IPS-20b (cell line): Measurements from ENCODE around the gene PRKCA.
"Not testable (repeated sequence)": the region's sequence is repeated elsewhere in the genome, so short reads cannot be mapped to it uniquely, and the experiment has no call there.

Experiments used
- H3K27ac ChIP-seq: one replicate; pipeline ENCODE4 v1.5.1; 2013; ENCODE audit warnings: low read length
- H3K27me3 ChIP-seq: 2 replicates; pipeline ENCODE4 v1.6.1; 2013; ENCODE audit warnings: mild to moderate bottlenecking, low read length, inconsistent platforms; ENCODE audit not compliant: insufficient read depth
- H3K36me3 ChIP-seq: 2 replicates; pipeline ENCODE4 v1.6.1; 2013; ENCODE audit warnings: low read depth, mild to moderate bottlenecking, inconsistent platforms, low read length, moderate library complexity; ENCODE audit not compliant: insufficient read depth
- H3K4me1 ChIP-seq: 2 replicates; pipeline ENCODE4 v1.6.1; 2013; ENCODE audit warnings: mild to moderate bottlenecking, control low read depth, inconsistent platforms, low read length, moderate library complexity; ENCODE audit not compliant: insufficient read depth
- H3K4me3 ChIP-seq: 2 replicates; pipeline ENCODE4 v1.5.1; 2013; ENCODE audit warnings: mild to moderate bottlenecking, low read length, inconsistent platforms
- H3K9ac ChIP-seq: 2 replicates; pipeline ENCODE4 v1.6.1; 2013; ENCODE audit warnings: low read depth, mild to moderate bottlenecking, inconsistent platforms, low read length, moderate library complexity
- H3K9me3 ChIP-seq: 2 replicates; pipeline ENCODE4 v1.6.1; 2013; ENCODE audit warnings: mild to moderate bottlenecking, low read depth, low read length, inconsistent platforms; ENCODE audit not compliant: insufficient read depth

The PRKCA gene

DNA sequence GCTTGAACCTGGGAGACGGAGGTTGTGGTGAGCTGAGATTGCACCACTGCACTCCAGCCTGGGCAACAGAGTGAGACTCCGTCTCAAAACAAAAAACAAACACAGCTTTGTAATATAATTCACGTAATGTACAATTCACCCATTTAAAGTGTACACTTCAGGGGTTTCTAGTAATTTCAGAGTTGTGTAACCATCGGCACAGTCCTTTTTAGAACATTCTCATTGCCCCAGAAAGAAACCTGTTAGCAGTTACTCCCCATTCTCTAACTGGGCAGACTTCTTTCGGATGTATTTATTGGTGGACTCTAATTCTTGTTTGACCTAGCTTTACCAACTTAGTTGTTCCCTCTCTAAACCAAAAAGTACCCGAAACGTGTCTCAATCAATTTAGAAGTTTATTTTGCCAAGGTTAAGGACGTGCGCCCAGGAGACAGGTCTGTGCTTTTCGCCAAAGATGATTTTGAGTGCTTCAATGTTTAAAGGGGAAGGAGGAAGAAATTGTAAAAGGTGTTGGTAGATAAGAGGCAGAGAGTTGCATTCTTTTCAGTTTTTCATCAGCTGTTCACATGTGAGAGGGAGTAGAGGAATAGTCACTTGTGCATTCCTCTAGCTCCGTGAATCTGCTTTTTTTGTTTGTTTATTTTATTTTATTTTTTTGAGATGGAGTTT, 175.3 kb downstream of the PRKCA start:
- Histone ChIP-seq H3K9me3 (no peaks in the 10 kb centered on the region), H3K9ac (no peak overlapping the region), H3K4me3 (no peak overlapping the region), H3K36me3 (no peaks in the 10 kb centered on the region), H3K27me3 (no peaks in the 10 kb centered on the region), H3K4me1 (peaks cover 24% of the 10 kb centered on the region; the same call in 1 of the 2 replicates), H3K27ac (no peak overlapping the region)

DNA sequence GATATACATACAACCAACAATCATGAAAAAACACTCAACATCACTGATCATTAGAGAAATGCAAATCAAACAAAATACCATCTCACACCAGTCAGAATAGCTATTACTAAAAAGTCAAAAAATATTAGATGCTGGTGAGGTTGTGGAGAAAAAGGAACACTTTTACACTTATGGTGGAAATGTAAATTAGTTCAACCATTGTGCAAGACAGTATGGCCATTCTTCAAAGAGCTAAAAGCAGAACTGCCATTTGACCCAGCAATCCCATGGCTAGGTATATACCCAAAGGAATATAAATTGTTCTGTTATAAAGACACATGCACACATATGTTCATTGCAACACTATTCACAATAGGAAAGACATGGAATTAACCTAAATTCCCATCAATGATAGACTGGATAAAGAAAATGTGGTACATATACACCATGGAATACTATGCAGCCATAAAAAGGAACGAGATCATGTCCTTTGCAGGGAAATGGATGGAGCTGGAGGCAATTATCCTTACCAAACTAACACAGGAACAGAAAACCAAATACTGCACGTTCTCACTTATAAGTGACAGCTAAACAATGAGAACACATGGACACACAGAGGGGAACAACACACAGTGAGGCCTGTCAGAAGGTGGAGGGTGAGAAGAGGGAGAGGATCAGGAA, 176.9 kb downstream of the PRKCA start:
- H3K4me3 ChIP-seq, H3K36me3 ChIP-seq, H3K27ac ChIP-seq, H3K9ac ChIP-seq, H3K9me3 ChIP-seq, H3K27me3 ChIP-seq: not testable (repeated sequence)
- peaks cover 15% of the 10 kb centered on the region; the same call in 1 of the 2 replicates for H3K4me1 ChIP-seq

DNA sequence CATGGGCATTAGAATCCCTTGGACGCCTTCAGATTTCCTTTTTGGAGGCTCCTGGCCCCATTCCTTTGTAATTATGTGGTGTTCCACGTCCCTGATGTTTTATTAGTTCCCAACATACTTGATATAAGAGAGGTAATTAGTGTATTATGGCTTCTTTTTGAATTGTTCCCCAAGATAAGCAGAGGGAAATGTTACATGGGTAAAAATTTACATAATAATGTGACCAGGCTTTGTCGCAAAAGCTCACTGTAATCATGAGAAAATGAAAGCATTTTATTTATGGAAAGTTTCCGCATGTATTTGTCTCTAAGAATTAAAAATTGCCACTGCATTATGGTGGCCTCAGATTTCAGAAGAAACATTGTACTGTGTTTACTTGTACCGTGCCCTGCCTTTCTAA, 177.8 kb downstream of the PRKCA start:
- Histone ChIP-seq H3K36me3 (no peaks in the 10 kb centered on the region), H3K27me3 (no peaks in the 10 kb centered on the region), H3K4me1 (peaks cover 11% of the 10 kb centered on the region), H3K27ac (no peak overlapping the region), H3K9ac (no peak overlapping the region), H3K4me3 (no peak overlapping the region), H3K9me3 (no peaks in the 10 kb centered on the region)

DNA sequence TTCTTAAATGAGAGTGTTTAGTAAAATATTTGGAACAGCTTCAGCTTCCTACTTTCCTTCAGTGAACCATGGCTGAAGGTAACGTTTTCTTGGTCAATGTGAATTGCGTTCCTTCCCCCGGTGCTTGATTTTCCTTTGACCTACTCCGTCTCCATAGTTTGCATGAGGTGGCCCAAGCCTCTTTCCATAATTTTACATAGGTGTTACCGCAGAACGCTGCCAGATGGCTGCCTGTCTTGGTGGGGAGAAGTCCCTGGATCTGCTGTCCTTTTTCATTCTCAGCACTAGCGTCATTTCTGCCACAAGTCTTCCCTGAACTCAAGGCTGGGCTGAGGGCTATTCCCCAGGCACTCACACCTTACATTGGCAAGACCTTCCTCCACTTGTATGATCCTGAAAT, 178.4 kb downstream of the PRKCA start:
- no peak overlapping the region for H3K27ac ChIP-seq

DNA sequence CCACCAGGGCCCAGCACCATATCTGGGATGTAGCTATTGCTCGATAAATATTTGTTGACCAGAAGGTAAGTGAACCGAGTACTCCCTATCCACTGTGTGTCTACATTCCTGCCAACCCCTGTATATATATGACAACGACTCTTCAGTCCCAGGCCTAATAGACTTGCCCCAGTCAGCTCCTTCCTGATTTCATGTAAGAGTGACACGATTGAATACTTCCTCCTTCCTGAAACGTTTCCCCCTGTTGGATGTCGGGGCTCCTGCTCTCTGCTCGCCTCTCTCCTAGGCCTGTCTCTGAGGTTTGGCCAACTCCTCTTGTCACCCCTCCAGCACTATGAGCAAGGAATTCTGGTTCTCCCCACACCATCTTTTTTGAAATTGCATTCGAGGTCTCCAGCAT, 178.9 kb downstream of the PRKCA start:
- Histone ChIP-seq H3K27me3 (no peaks in the 10 kb centered on the region), H3K27ac (no peak overlapping the region), H3K4me3 (no peak overlapping the region), H3K4me1 (peaks cover 11% of the 10 kb centered on the region), H3K9me3 (no peaks in the 10 kb centered on the region), H3K9ac (no peak overlapping the region), H3K36me3 (no peaks in the 10 kb centered on the region)

More for the DNA sequence above, 178.4 kb downstream of the PRKCA start:
- Histone ChIP-seq H3K9ac (no peak overlapping the region), H3K27me3 (no peaks in the 10 kb centered on the region), H3K36me3 (no peaks in the 10 kb centered on the region), H3K4me1 (peaks cover 11% of the 10 kb centered on the region), H3K9me3 (no peaks in the 10 kb centered on the region), H3K4me3 (no peak overlapping the region)

DNA sequence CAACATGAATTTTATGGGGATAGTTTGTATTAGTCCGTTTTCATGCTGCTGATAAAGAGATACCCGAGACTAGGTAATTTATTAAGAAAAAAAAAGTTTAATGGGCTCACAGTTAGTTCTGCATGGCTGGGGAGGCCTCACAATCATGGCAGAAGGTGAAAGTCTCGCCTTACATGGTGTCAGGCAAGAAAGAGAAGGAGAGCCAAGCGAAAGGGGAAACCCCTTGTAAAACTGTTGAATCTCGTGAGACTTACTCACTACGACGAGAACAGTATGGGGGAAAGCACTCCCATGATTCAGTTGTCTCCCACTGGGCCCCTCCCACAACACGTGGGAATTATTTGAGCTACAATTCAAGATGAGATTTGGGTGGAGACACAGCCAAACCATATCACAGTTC, 181.5 kb downstream of the PRKCA start:
- H3K27ac ChIP-seq = no peak overlapping the region
- H3K27me3 ChIP-seq = no peaks in the 10 kb centered on the region
- no peaks in the 10 kb centered on the region for H3K36me3 ChIP-seq
- H3K9me3 ChIP-seq = no peaks in the 10 kb centered on the region
- no peak overlapping the region for H3K4me3 ChIP-seq
- H3K4me1 ChIP-seq = peaks cover 11% of the 10 kb centered on the region
- no peak overlapping the region for H3K9ac ChIP-seq

DNA sequence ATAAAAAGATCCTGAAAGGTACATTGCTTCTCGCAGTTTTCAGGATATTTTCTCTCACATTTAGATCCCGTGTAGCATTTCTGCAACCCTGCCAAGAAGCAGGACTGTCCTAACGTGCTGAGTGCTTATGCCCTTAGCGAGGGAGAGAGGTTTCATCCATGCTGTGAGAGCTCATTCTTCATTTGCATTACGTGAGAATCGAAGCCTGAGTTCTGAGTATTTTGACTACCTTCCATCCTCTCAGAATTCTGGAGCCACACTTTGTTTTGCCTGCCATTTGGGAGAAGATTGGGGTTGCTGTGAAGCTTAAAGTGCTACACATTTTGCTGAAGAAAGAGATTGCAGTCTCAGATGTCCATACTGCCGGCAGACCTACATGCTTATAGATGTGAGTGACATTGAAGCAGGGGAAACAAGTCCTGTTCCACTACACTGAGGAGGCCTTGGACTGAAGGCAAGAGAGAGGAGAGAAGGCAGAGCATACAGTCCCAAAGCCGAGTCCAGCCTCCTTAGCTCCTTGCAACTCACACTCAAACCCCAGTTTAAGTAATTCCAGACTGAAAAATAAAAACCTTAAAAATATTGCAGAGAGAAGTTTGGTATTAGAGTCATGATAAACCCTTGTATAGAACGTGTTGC, 183.0 kb downstream of the PRKCA start:
- Histone ChIP-seq H3K9me3 (no peaks in the 10 kb centered on the region), H3K27me3 (no peaks in the 10 kb centered on the region), H3K36me3 (no peaks in the 10 kb centered on the region), H3K4me3 (no peak overlapping the region), H3K4me1 (peaks cover 11% of the 10 kb centered on the region), H3K9ac (no peak overlapping the region), H3K27ac (no peak overlapping the region)

DNA sequence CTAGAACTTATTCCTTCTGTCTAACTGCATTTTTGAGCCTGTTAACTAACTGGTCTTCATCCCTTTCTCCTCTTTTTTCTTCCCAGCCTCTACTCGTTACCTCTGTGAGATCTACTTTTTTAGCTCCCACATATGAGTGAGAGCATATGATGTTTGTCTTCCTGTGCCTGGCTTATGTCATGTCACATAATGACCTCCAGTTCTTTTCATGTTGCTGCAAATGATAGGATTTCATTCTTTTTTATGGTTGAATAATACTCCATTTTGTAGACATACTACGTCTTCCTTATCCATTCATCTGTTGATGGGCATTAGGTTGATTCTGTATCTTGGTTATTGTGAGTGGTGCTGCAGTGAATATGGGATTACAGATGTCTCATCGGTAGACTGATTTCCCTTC, 184.7 kb downstream of the PRKCA start:
- no peaks in the 10 kb centered on the region for H3K36me3 ChIP-seq
- no peaks in the 10 kb centered on the region for H3K27me3 ChIP-seq
- H3K27ac ChIP-seq = no peak overlapping the region
- peaks cover 15% of the 10 kb centered on the region for H3K4me1 ChIP-seq
- H3K9ac ChIP-seq = no peak overlapping the region
- H3K4me3 ChIP-seq = no peak overlapping the region
- H3K9me3 ChIP-seq = no peaks in the 10 kb centered on the region

DNA sequence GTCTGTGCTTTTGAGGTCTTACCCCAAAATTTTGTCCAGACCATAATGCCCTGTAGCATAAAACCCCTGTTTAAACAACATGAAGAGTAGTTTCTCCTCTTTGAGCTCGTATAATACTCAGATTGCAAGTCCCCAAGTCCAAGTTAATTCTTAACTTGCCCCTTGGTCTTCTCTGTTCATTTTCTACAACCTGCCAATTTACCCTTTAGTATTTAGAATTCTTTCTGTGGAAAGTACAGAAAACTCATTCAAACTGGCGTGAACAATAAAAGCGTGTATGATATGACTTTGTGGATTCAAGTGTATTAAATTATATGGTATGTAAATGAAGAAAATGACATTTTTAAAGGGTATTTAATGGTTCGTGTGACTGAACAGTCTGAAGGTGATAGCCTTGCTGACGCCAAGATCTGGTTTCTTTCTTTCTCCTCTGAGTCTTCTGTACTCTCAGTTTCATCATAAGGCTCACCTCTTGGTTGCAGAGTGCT, 185.6 kb downstream of the PRKCA start:
- Histone ChIP-seq H3K9ac (no peak overlapping the region), H3K36me3 (no peaks in the 10 kb centered on the region), H3K4me3 (no peak overlapping the region), H3K27me3 (no peaks in the 10 kb centered on the region), H3K4me1 (peaks cover 20% of the 10 kb centered on the region), H3K27ac (no peak overlapping the region), H3K9me3 (no peaks in the 10 kb centered on the region)

DNA sequence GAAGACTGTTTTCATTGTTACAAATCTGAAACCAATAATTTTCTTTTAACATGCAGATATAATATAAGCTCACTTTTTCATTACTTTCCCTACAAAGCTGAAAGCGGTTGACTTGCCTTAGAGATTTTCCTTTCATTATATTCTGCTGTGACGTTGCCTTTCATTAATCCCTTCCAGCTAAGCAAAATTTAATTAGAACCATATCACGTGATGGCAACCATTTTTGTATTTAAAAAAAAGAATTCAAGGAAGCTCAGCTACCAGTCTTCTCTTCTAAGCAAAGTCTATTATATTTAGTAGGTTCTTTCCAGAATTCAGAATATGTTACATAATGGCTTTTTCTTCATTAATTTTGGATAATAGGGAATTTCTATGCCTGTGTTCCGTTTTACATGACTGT, 186.5 kb downstream of the PRKCA start:
- H3K27me3 ChIP-seq = no peaks in the 10 kb centered on the region

DNA sequence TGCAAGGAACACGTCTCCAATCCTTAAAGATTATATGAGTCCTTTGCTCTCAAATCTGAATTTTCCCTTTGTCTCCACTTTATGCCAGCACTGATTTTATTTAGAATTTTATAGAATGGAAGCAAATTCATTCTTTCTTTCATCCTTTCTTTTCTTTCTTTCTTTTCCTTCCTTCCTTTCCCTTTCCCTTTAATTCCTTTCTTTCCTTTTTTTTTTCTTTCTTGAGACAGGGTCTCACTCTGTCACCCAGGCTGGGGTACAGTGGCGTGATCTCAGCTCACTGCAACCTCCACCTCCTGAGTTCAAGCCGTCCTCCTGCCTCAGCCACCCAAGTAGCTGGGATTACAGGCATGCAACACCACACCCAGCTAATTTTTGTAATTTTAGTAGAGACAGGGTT, 187.2 kb downstream of the PRKCA start:
- H3K9ac ChIP-seq, H3K36me3 ChIP-seq, H3K27me3 ChIP-seq, H3K9me3 ChIP-seq, H3K27ac ChIP-seq, H3K4me3 ChIP-seq: not testable (repeated sequence)
- peaks cover 32% of the 10 kb centered on the region for H3K4me1 ChIP-seq

More for the DNA sequence above, 186.5 kb downstream of the PRKCA start:
- H3K9me3 ChIP-seq = no peaks in the 10 kb centered on the region
- H3K27ac ChIP-seq = no peak overlapping the region
- H3K36me3 ChIP-seq = no peaks in the 10 kb centered on the region
- no peak overlapping the region for H3K9ac ChIP-seq
- H3K4me3 ChIP-seq = no peak overlapping the region
- peaks cover 27% of the 10 kb centered on the region for H3K4me1 ChIP-seq

DNA sequence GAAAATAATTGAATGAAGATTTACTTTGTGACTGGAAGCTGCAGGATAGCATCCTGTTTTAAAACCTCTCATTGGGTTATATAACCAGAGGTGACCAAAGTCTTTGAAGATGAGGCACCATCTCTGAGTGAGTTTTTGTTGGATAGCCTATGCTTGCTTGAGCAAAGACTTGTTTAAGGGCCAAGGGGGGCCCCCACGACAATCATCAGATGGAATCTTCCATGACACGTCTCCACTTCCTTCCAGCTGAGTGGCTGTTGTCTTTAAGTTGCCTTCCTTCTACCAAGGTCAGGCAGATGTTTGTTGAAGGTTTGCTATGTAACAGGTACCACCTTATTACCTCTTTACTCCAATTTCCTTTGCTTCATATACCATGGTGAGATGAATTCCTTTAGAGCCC, 188.8 kb downstream of the PRKCA start:
- Histone ChIP-seq H3K27ac (no peak overlapping the region), H3K27me3 (no peaks in the 10 kb centered on the region), H3K9ac (no peak overlapping the region), H3K4me3 (no peak overlapping the region), H3K4me1 (peaks cover 23% of the 10 kb centered on the region), H3K36me3 (no peaks in the 10 kb centered on the region), H3K9me3 (no peaks in the 10 kb centered on the region)
